Chondrocyte (in vitro differentiated cells): ENCODE data around the gene CELSR3. TPM values are rescaled to one million over a fixed set of nuclear protein-coding genes. Genes with fewer than 3 reads are reported as not detected.

Experiments
- DNase-seq: peaks from one replicate; pipeline ENCODE4 v3.0.0; 2021; ENCODE audit warnings: mixed read lengths, low spot score
- H3K27ac Mint-ChIP-seq: one replicate; pipeline ENCODE4 v1.8.0; 2021; ENCODE audit warnings: mild to moderate bottlenecking, moderate library complexity, mixed read lengths; ENCODE audit not compliant: unreplicated experiment
- H3K27me3 Mint-ChIP-seq: 2 replicates; pipeline ENCODE4 v1.8.0; 2021; ENCODE audit warnings: low read depth, mixed read lengths
- H3K36me3 Mint-ChIP-seq: 2 replicates; pipeline ENCODE4 v1.8.0; 2021; ENCODE audit warnings: low read depth, mixed read lengths
- H3K4me1 Mint-ChIP-seq: 2 replicates; pipeline ENCODE4 v1.8.0; 2021; ENCODE audit warnings: low read depth, mild to moderate bottlenecking, mixed read lengths
- H3K4me3 Mint-ChIP-seq: one replicate; pipeline ENCODE4 v1.8.0; 2021; ENCODE audit warnings: mild to moderate bottlenecking, moderate library complexity, mixed read lengths; ENCODE audit not compliant: unreplicated experiment
- H3K9me3 Mint-ChIP-seq: 2 replicates; pipeline ENCODE4 v1.8.0; 2021; ENCODE audit warnings: low read depth, mixed read lengths
- CTCF ChIP-seq: fragments of 200-600 bp; sonication (generic); IDR thresholded peaks from 2 replicates; pipeline ENCODE4 v1.5.0; 2021; ENCODE audit warnings: antibody characterized with exemption, mild to moderate bottlenecking, moderate library complexity
- total RNA-seq: library from RNA; stranded (reverse); gene quantifications from 3 replicates; pipeline ENCODE4 v1.2.1, GENCODE V29; 2021

The CELSR3 gene
- total RNA-seq, 1 donor from 2014 or later: 11.4 TPM

GRCh38 chr3:48594417-48595049 is 68.2 kb downstream of the CELSR3 start:
- Mint-ChIP-seq H3K27me3 (no peaks in the 10 kb centered on the region), H3K4me3 (peak overlapping the region; percentile 35), H3K4me1 (peaks cover 49% of the 10 kb centered on the region), H3K27ac (peak overlapping the region; percentile 17), H3K36me3 (peaks cover 16% of the 10 kb centered on the region), H3K9me3 (no peaks in the 10 kb centered on the region)
- DNase-seq: no peak
- TF ChIP-seq CTCF: no peak

- H3K27ac Mint-ChIP-seq: no peak overlapping the region
These were observed 69.3 kb downstream of the CELSR3 start for GRCh38 chr3:48593337-48593736.

GRCh38 chr3:48592519-48593087 is 70.1 kb downstream of the CELSR3 start:
- DNase-seq: no peak
- peaks cover 11% of the 10 kb centered on the region for H3K36me3 Mint-ChIP-seq
- TF ChIP-seq CTCF: no peak

More at GRCh38 chr3:48593337-48593736, 69.3 kb downstream of the CELSR3 start:
- peaks cover 11% of the 10 kb centered on the region for H3K36me3 Mint-ChIP-seq
- H3K27me3 Mint-ChIP-seq: no peaks in the 10 kb centered on the region
- no peak for DNase-seq
- H3K9me3 Mint-ChIP-seq: no peaks in the 10 kb centered on the region
- TF ChIP-seq CTCF: no peak
- no peak overlapping the region for H3K4me3 Mint-ChIP-seq
- peaks cover 37% of the 10 kb centered on the region for H3K4me1 Mint-ChIP-seq

GRCh38 chr3:48591886-48592518 is 70.7 kb downstream of the CELSR3 start:
- Mint-ChIP-seq H3K4me1 (peaks cover 23% of the 10 kb centered on the region), H3K4me3 (no peak overlapping the region)

More at GRCh38 chr3:48592519-48593087, 70.1 kb downstream of the CELSR3 start:
- no peaks in the 10 kb centered on the region for H3K27me3 Mint-ChIP-seq
- H3K9me3 Mint-ChIP-seq: no peaks in the 10 kb centered on the region
- peaks cover 29% of the 10 kb centered on the region for H3K4me1 Mint-ChIP-seq
- H3K27ac Mint-ChIP-seq: no peak overlapping the region
- H3K4me3 Mint-ChIP-seq: peak overlapping the region; percentile 13

More at GRCh38 chr3:48591886-48592518, 70.7 kb downstream of the CELSR3 start:
- H3K27ac Mint-ChIP-seq: no peak overlapping the region
- H3K9me3 Mint-ChIP-seq: no peaks in the 10 kb centered on the region
- peaks cover 7% of the 10 kb centered on the region for H3K36me3 Mint-ChIP-seq
- TF ChIP-seq CTCF: no peak
- no peaks in the 10 kb centered on the region for H3K27me3 Mint-ChIP-seq
- DNase-seq: no peak
